DOHH2 (cell line): ENCODE results near the gene BRINP1.

Experiments
- H3F3A ChIP-seq: fragments of 200-600 bp; sonication (generic), shearing (Covaris generic); 2 replicates; pipeline ENCODE4 v1.6.0; 2016; ENCODE audit warnings: antibody characterized with exemption, mild to moderate bottlenecking; ENCODE audit not compliant: control insufficient read depth, insufficient read depth
- H3K27ac ChIP-seq: fragments of 200-600 bp; sonication (generic); 2 replicates; pipeline ENCODE4 v1.5.1; 2014; ENCODE audit warnings: low read depth, mild to moderate bottlenecking, low read length, moderate library complexity
- H3K27me3 ChIP-seq: fragments of 200-600 bp; sonication (generic); 2 replicates; pipeline ENCODE4 v1.6.1; 2014; ENCODE audit warnings: mild to moderate bottlenecking, low read length, mixed read lengths; ENCODE audit not compliant: control insufficient read depth
- H3K36me3 ChIP-seq: fragments of 200-600 bp; sonication (generic); 2 replicates; pipeline ENCODE4 v1.6.1; 2014; ENCODE audit warnings: mild to moderate bottlenecking, low read length, moderate library complexity, mixed read lengths; ENCODE audit not compliant: control insufficient read depth
- H3K4me1 ChIP-seq: fragments of 200-600 bp; sonication (generic); 2 replicates; pipeline ENCODE4 v1.6.1; 2014; ENCODE audit warnings: mild to moderate bottlenecking, low read length, mixed read lengths; ENCODE audit not compliant: control insufficient read depth
- H3K4me2 ChIP-seq: fragments of 200-600 bp; sonication (generic); 2 replicates; pipeline ENCODE4 v1.6.0; 2014; ENCODE audit warnings: mild to moderate bottlenecking, low read length, moderate library complexity
- H3K4me3 ChIP-seq: fragments of 200-600 bp; sonication (generic); 2 replicates; pipeline ENCODE4 v1.5.1; 2014; ENCODE audit warnings: mild to moderate bottlenecking, low read length, mixed read lengths
- H3K79me2 ChIP-seq: fragments of 200-600 bp; sonication (generic); 2 replicates; pipeline ENCODE4 v1.6.1; 2014; ENCODE audit warnings: mild to moderate bottlenecking, low read length, mixed read lengths; ENCODE audit not compliant: control insufficient read depth
- H3K9me2 ChIP-seq: fragments of 200-600 bp; sonication (generic); replicated peaks from 2 replicates; pipeline ENCODE4 v1.6.1; 2014; ENCODE audit warnings: mild to moderate bottlenecking, low read length, mixed read lengths; ENCODE audit not compliant: control insufficient read depth
- H3K9me3 ChIP-seq: fragments of 200-600 bp; sonication (generic); 2 replicates; pipeline ENCODE4 v1.6.1; 2014; ENCODE audit warnings: antibody characterized with exemption, low read length, mixed read lengths; ENCODE audit not compliant: control insufficient read depth, insufficient read depth
- H4K20me1 ChIP-seq: fragments of 200-600 bp; sonication (generic); 2 replicates; pipeline ENCODE4 v1.6.0; 2014; ENCODE audit warnings: low read depth, mild to moderate bottlenecking, antibody characterized with exemption, low read length, moderate library complexity; ENCODE audit not compliant: control insufficient read depth, insufficient read depth
- EZH2phosphoT487 ChIP-seq: fragments of 200-600 bp; sonication (generic); IDR thresholded peaks from 2 replicates; pipeline ENCODE4 v1.6.1; 2017; ENCODE audit warnings: borderline replicate concordance, mild to moderate bottlenecking, antibody characterized with exemption, low read length, moderate library complexity, mixed read lengths
- TF ChIP-seq, protein P1 (sequence below): fragments of 200-600 bp; sonication (generic); IDR thresholded peaks from one replicate; pipeline ENCODE4 v1.5.1; 2014; ENCODE audit warnings: antibody characterized with exemption, mild to moderate bottlenecking, low read depth, low read length; ENCODE audit not compliant: poor library complexity, severe bottlenecking

BRINP1 gene

DNA sequence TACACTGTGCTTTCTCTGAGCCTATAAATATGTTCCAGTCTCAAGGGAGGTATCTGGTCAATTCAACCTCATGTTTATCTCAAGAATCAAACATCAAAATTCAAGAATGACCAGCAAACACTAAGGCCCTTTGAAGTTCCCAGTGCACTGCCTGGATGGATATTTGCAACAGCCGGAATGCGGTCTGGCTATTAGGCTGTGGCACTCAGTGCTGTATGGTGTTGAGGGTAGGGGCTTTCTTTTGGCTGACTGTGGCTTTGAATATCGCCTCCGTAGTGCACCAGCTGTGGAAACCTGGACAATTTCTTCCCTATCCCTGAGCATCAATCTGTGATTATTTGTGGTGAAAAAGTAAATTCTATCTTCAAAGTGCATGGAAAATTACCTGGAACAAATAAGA is 220.4 kb downstream of the BRINP1 start:
- Histone ChIP-seq H3K4me2 (no peak overlapping the region), H3K9me2 (no peaks in the 10 kb centered on the region), H3K9me3 (no peaks in the 10 kb centered on the region), H3K36me3 (no peaks in the 10 kb centered on the region), H3K79me2 (no peaks in the 10 kb centered on the region), H3K27me3 (no peaks in the 10 kb centered on the region), H3F3A (no peaks in the 10 kb centered on the region), H3K4me1 (no peaks in the 10 kb centered on the region), H3K27ac (no peak overlapping the region), H3K4me3 (no peak overlapping the region), H4K20me1 (no peaks in the 10 kb centered on the region)
- no peak for TF ChIP-seq EZH2phosphoT487
- TF ChIP-seq, protein P1, sequence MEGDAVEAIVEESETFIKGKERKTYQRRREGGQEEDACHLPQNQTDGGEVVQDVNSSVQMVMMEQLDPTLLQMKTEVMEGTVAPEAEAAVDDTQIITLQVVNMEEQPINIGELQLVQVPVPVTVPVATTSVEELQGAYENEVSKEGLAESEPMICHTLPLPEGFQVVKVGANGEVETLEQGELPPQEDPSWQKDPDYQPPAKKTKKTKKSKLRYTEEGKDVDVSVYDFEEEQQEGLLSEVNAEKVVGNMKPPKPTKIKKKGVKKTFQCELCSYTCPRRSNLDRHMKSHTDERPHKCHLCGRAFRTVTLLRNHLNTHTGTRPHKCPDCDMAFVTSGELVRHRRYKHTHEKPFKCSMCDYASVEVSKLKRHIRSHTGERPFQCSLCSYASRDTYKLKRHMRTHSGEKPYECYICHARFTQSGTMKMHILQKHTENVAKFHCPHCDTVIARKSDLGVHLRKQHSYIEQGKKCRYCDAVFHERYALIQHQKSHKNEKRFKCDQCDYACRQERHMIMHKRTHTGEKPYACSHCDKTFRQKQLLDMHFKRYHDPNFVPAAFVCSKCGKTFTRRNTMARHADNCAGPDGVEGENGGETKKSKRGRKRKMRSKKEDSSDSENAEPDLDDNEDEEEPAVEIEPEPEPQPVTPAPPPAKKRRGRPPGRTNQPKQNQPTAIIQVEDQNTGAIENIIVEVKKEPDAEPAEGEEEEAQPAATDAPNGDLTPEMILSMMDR: no peak

DNA sequence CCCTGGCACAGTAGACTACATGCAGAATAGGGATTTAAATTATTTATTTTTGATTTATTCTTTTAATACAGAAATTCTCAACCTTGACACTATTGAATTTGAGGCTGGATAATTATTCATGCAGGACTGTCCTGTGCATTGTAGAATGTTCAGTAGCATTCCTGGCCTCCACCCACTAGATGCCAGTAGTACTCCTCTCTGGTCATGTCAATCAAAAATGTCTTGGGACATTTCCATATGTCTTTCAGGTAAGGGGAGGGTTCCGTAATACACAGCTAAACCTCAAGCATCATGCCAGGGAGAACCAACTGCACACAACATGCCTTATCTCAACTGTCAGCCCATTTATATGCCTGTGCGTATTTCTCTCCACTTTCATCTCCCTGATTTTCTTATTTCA is 231.8 kb downstream of the BRINP1 start:
- Histone ChIP-seq H4K20me1 (no peaks in the 10 kb centered on the region), H3K27ac (no peak overlapping the region), H3F3A (no peaks in the 10 kb centered on the region), H3K4me1 (no peaks in the 10 kb centered on the region), H3K36me3 (no peaks in the 10 kb centered on the region), H3K27me3 (no peaks in the 10 kb centered on the region), H3K4me3 (no peak overlapping the region), H3K4me2 (no peak overlapping the region), H3K9me2 (no peaks in the 10 kb centered on the region), H3K9me3 (no peaks in the 10 kb centered on the region), H3K79me2 (no peaks in the 10 kb centered on the region)
- TF ChIP-seq, protein P1: no peak
- TF ChIP-seq EZH2phosphoT487: no peak

DNA sequence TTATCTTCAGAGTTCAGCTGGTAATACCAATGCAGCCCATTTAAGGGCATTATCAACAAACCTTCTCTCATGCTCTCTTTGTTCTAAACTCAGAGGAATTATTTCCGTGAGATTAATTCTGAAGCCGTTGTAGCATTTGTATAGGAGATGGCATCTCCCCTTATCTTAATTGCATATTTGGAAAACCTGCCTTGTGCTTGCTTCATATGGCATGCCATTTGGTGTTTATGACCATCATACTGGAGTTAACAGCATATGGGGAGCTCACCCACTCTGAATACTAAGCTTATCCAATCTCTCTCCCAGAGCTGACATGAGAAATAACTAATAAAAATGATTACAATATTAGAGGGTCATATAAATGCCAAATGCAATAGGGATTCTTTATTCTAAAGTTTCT is 243.2 kb downstream of the BRINP1 start:
- Histone ChIP-seq H3K27me3 (no peaks in the 10 kb centered on the region), H3K4me1 (no peaks in the 10 kb centered on the region), H3K4me3 (no peak overlapping the region), H3K27ac (no peak overlapping the region), H3F3A (no peaks in the 10 kb centered on the region), H3K4me2 (no peak overlapping the region), H4K20me1 (no peaks in the 10 kb centered on the region), H3K9me2 (no peaks in the 10 kb centered on the region; the same call in 1 of the 2 replicates), H3K9me3 (no peaks in the 10 kb centered on the region), H3K36me3 (no peaks in the 10 kb centered on the region), H3K79me2 (no peaks in the 10 kb centered on the region)
- TF ChIP-seq, protein P1: no peak
- TF ChIP-seq EZH2phosphoT487: no peak

DNA sequence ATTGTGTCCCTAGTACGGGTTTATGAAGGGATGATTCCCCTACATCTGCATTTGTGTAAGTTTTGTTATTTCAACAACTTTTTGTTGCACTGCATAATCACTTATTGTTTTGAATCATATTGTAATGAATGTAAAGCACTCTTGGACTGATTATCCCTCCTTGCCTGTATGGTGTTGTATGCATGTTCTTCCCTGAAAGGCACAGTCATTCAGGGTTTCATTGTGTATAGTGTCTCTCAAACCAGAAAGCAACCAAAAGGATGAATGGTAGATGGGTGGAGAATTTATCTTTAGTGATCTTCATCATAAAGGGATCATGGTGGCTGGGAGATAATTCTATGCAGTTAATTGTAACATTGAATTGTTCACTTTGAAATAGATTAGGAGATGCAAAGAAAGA is 247.3 kb downstream of the BRINP1 start:
- H4K20me1 ChIP-seq: no peaks in the 10 kb centered on the region
- H3K4me1 ChIP-seq: no peaks in the 10 kb centered on the region
- H3K9me2 ChIP-seq: no peaks in the 10 kb centered on the region; the same call in 1 of the 2 replicates
- TF ChIP-seq, protein P1: no peak
- no peak for TF ChIP-seq EZH2phosphoT487
- H3K9me3 ChIP-seq: no peaks in the 10 kb centered on the region
- H3K36me3 ChIP-seq: no peaks in the 10 kb centered on the region
- H3K27ac ChIP-seq: no peak overlapping the region
- no peak overlapping the region for H3K4me3 ChIP-seq
- H3K79me2 ChIP-seq: no peaks in the 10 kb centered on the region
- no peak overlapping the region for H3K4me2 ChIP-seq
- no peaks in the 10 kb centered on the region for H3K27me3 ChIP-seq
- no peaks in the 10 kb centered on the region for H3F3A ChIP-seq
